ENCODE measurements around the gene CA10.

GRCh38 chr17:51650202-51650601 is 508.3 kb downstream of the CA10 start:
- TF ChIP-seq CTCF (conservative IDR thresholded peaks at IDR 0.05) (no peak), EZH2 (IDR thresholded peaks at IDR 0.05; ENCODE audit: low read depth) (no peak)

Measured in PC-9 (cell line).